CD4-positive, alpha-beta T cell (primary cell): Measurements from ENCODE around the gene CPLANE2. TPM values are rescaled to one million over a fixed set of nuclear protein-coding genes. Genes with fewer than 3 reads are reported as not detected.

Experiments used
- ATAC-seq: fragments of 200-7000 bp; cut with Tn5 transposase; one replicate; pipeline ENCODE4 v1.10.0; 2022; ENCODE audit warnings: mild to moderate bottlenecking; ENCODE audit not compliant: poor library complexity
- CTCF ChIA-PET: fragments of 350-600 bp; sonication (Branson Sonifier 250); formaldehyde crosslinking; loops from one replicate; lab custom pipeline; 2021; ENCODE audit warnings: antibody characterized with exemption, inconsistent platforms; lab: Charles Lee
- POLR2A ChIA-PET: fragments of 350-600 bp; sonication (Branson Sonifier 250); formaldehyde crosslinking; loops from one replicate; lab custom pipeline; 2021; ENCODE audit warnings: antibody characterized with exemption, inconsistent platforms; lab: Charles Lee
- DNase-seq, 14 experiments: peaks; one replicate each; pipeline ENCODE4 v3.0.0-alpha.2; 2013 to 2020; ENCODE audit warnings: mixed read lengths in 2 of 14
- H3K27ac ChIP-seq, 2 donors: one replicate each; pipeline versions ENCODE4 v1.5.1 to v1.7.0; 2013; ENCODE audit warnings: low read length in 2 of 2, low read depth in 1 of 2, mild to moderate bottlenecking in 1 of 2
- H3K27me3 ChIP-seq, 2 experiments: 1 replicate in 1 of 2; 2 replicates in 1 of 2; pipeline versions ENCODE4 v1.6.1 to v1.7.0; 2013; ENCODE audit warnings: low read length in 2 of 2, control low read depth in 1 of 2, mild to moderate bottlenecking in 1 of 2, moderate library complexity in 1 of 2; ENCODE audit not compliant: insufficient read depth in 2 of 2, control insufficient read depth in 1 of 2
- H3K36me3 ChIP-seq: one replicate; pipeline ENCODE4 v1.6.1; 2013; ENCODE audit warnings: low read length, control low read depth; ENCODE audit not compliant: insufficient read depth
- H3K4me1 ChIP-seq: one replicate; pipeline ENCODE4 v1.6.1; 2013; ENCODE audit warnings: low read length, control low read depth; ENCODE audit not compliant: insufficient read depth
- H3K4me3 ChIP-seq: one replicate; pipeline ENCODE4 v1.5.1; 2013; ENCODE audit warnings: mild to moderate bottlenecking, low read length, moderate library complexity
- H3K9me3 ChIP-seq, 2 experiments: 1 replicate in 1 of 2; 2 replicates in 1 of 2; pipeline versions ENCODE4 v1.6.1 to v1.7.0; 2013; ENCODE audit warnings: low read length in 2 of 2, mild to moderate bottlenecking in 2 of 2, control low read depth in 1 of 2, moderate library complexity in 1 of 2; ENCODE audit not compliant: control insufficient read depth in 1 of 2, insufficient read depth in 1 of 2
- H3K27ac Mint-ChIP-seq: one replicate; pipeline ENCODE4 v1.8.0; 2020; ENCODE audit warnings: mixed read lengths
- H3K27me3 Mint-ChIP-seq: one replicate; pipeline ENCODE4 v1.8.0; 2021; ENCODE audit warnings: mixed read lengths
- H3K36me3 Mint-ChIP-seq: one replicate; pipeline ENCODE4 v1.8.0; 2021; ENCODE audit warnings: low read depth, mixed read lengths
- H3K4me1 Mint-ChIP-seq: one replicate; pipeline ENCODE4 v1.8.0; 2021; ENCODE audit warnings: low read depth, mixed read lengths
- H3K4me3 Mint-ChIP-seq: one replicate; pipeline ENCODE4 v1.8.0; 2020; ENCODE audit warnings: mild to moderate bottlenecking, mixed read lengths
- H3K9me3 Mint-ChIP-seq: one replicate; pipeline ENCODE4 v1.8.0; 2020; ENCODE audit warnings: mixed read lengths
- intact Hi-C, 2 experiments: fragments of 100-400 bp; cut with DNase I in 1 of 2; cut with micrococcal nuclease in 1 of 2; formaldehyde crosslinking; loops; one replicate each; pipeline versions ENCODE4 v1.15.1 to v1.9.0; 2023 to 2025; cut with DNase I, micrococcal nuclease
- total RNA-seq, 174 experiments: library from RNA in 2 of 174; stranded (reverse) in 2 of 174; gene quantifications; one replicate each; pipeline ENCODE4 v1.2.3 and lab custom pipeline; 2021 to 2026
- TF ChIP-seq, protein P1 (sequence below): fragments of 200-600 bp; IDR thresholded peaks from one replicate; pipeline ENCODE4 v1.8.0; 2022; ENCODE audit warnings: antibody characterized with exemption, mild to moderate bottlenecking

Gene CPLANE2
- total RNA-seq, 2 experiments from 2014 or later: 5.3 to 8.4 TPM

- intact Hi-C loops: loop anchor here in 1 of 2 experiments (5.0 to 10.0 kb wide), 2 partner anchors 132 to 605 kb away; partner anchors contain the start of genes DDI2 and FBXO42
- no peak for DNase-seq
- Histone ChIP-seq H3K9me3 (no peaks in the 10 kb centered on the region), H3K36me3 (no peaks in the 10 kb centered on the region), H3K4me1 (peaks cover 28% of the 10 kb centered on the region), H3K27me3 (peaks cover 0 to 2% of the 10 kb centered on the region in 2 experiments), H3K27ac (no peak overlapping the region), H3K4me3 (no peak overlapping the region)
- TF ChIP-seq, protein P1, sequence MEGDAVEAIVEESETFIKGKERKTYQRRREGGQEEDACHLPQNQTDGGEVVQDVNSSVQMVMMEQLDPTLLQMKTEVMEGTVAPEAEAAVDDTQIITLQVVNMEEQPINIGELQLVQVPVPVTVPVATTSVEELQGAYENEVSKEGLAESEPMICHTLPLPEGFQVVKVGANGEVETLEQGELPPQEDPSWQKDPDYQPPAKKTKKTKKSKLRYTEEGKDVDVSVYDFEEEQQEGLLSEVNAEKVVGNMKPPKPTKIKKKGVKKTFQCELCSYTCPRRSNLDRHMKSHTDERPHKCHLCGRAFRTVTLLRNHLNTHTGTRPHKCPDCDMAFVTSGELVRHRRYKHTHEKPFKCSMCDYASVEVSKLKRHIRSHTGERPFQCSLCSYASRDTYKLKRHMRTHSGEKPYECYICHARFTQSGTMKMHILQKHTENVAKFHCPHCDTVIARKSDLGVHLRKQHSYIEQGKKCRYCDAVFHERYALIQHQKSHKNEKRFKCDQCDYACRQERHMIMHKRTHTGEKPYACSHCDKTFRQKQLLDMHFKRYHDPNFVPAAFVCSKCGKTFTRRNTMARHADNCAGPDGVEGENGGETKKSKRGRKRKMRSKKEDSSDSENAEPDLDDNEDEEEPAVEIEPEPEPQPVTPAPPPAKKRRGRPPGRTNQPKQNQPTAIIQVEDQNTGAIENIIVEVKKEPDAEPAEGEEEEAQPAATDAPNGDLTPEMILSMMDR: no peak
- H3K9me3 Mint-ChIP-seq: no peaks in the 10 kb centered on the region
- H3K27ac Mint-ChIP-seq: no peak overlapping the region
- no peaks in the 10 kb centered on the region for H3K36me3 Mint-ChIP-seq
- peaks cover 29% of the 10 kb centered on the region for H3K4me1 Mint-ChIP-seq
- ATAC-seq: no peak
- ChIA-PET CTCF (no interaction called here), POLR2A (interaction anchor here (1.2 kb wide), 1 partner anchor 13 kb away, joined by 3 read pairs; no protein-coding TSS in a partner anchor)
- H3K4me3 Mint-ChIP-seq: no peak overlapping the region
- H3K27me3 Mint-ChIP-seq: peaks cover 11% of the 10 kb centered on the region
Measured at GRCh38 chr1:16219968-16220500, 16.9 kb downstream of the CPLANE2 start.

DNA sequence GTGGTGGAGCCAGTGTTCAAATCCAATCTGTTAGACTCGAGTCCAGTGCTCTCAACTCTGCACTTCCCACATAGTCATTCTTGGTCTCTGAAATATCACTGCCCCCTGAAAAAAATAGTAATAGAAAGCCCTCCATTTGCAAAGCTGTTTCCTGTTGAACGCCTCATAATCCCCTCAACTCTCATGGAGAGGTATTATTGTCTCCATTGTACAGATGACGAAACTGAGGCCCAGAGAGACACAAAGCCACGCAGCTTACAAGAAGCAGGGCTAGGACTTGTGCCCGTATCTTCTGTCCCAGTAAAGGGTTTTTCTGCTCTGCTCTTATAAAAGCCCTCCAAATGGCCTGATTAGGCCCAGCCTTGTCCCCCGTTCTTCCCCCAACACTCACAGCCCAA lies 18.3 kb downstream of the CPLANE2 start:
- peaks cover 0 to 2% of the 10 kb centered on the region in 2 experiments for H3K27me3 ChIP-seq
- CTCF ChIA-PET: no interaction called here
- Mint-ChIP-seq H3K4me1 (peaks cover 29% of the 10 kb centered on the region), H3K27me3 (peaks cover under 1% of the 10 kb centered on the region), H3K36me3 (no peaks in the 10 kb centered on the region), H3K4me3 (peak overlapping the region; percentile 74), H3K9me3 (no peaks in the 10 kb centered on the region), H3K27ac (no peak overlapping the region)
- H3K9me3 ChIP-seq: no peaks in the 10 kb centered on the region
- H3K36me3 ChIP-seq: no peaks in the 10 kb centered on the region
- H3K4me1 ChIP-seq: peaks cover 28% of the 10 kb centered on the region
- no peak for DNase-seq
- H3K4me3 ChIP-seq: no peak overlapping the region
- intact Hi-C loops: loop anchor here in 1 of 2 experiments (5.0 to 10.0 kb wide), 2 partner anchors 134 to 604 kb away; partner anchors contain the start of genes DDI2 and FBXO42
- TF ChIP-seq, protein P1: no peak
- H3K27ac ChIP-seq: no peak overlapping the region
- no peak for ATAC-seq
- POLR2A ChIA-PET: interaction anchor here (1.2 to 3.2 kb wide), 2 partner anchors 12 to 18 kb away, joined by 3 to 34 read pairs; partner anchors contain the start of gene CPLANE2

- Histone ChIP-seq H3K4me3 (no peak overlapping the region), H3K27ac (no peak overlapping the region), H3K4me1 (peaks cover 28% of the 10 kb centered on the region), H3K36me3 (no peaks in the 10 kb centered on the region), H3K27me3 (peaks cover 0 to 2% of the 10 kb centered on the region in 2 experiments), H3K9me3 (no peaks in the 10 kb centered on the region)
- Mint-ChIP-seq H3K4me1 (peaks cover 29% of the 10 kb centered on the region), H3K4me3 (peak overlapping the region; percentile 89), H3K27ac (no peak overlapping the region), H3K36me3 (no peaks in the 10 kb centered on the region), H3K27me3 (no peaks in the 10 kb centered on the region), H3K9me3 (no peaks in the 10 kb centered on the region)
- CTCF ChIA-PET: interaction anchor here (1.5 to 2.2 kb wide), 2 partner anchors 13 to 26 kb away, joined by 3 to 9 read pairs; no protein-coding TSS in a partner anchor
- POLR2A ChIA-PET: interaction anchor here (1.2 to 3.3 kb wide), 5 partner anchors 11 to 149 kb away, joined by 3 to 46 read pairs (median 6); partner anchors contain the start of genes CPLANE2, FBXO42 and SZRD1
- TF ChIP-seq, protein P1: no peak
- ATAC-seq (no peak), DNase-seq (no peak)
- intact Hi-C loops: loop anchor here in 1 of 2 experiments (5.0 to 10.0 kb wide), 2 partner anchors 134 to 603 kb away; partner anchors contain the start of genes DDI2 and FBXO42
Measured at GRCh38 chr1:16218014-16218673, 18.8 kb downstream of the CPLANE2 start.
